Measurements from ENCODE around the gene IGFBP2.

- TF ChIP-seq POLR2A (IDR thresholded peaks at IDR 0.05; ENCODE audit: low read length), result no peak
- TF ChIP-seq GATA1 (IDR thresholded peaks at IDR 0.05; ENCODE audit: low read depth, low read length), result no peak
Measured at GRCh38 chr2:216673609-216674008, 40.4 kb downstream of the IGFBP2 start.
